ENCODE results near the gene PRDX6.

Gene PRDX6, protein sequence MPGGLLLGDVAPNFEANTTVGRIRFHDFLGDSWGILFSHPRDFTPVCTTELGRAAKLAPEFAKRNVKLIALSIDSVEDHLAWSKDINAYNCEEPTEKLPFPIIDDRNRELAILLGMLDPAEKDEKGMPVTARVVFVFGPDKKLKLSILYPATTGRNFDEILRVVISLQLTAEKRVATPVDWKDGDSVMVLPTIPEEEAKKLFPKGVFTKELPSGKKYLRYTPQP
- total RNA-seq: 48.6 to 61.2 (median 58.4) reads per million in 3 donors

DNA sequence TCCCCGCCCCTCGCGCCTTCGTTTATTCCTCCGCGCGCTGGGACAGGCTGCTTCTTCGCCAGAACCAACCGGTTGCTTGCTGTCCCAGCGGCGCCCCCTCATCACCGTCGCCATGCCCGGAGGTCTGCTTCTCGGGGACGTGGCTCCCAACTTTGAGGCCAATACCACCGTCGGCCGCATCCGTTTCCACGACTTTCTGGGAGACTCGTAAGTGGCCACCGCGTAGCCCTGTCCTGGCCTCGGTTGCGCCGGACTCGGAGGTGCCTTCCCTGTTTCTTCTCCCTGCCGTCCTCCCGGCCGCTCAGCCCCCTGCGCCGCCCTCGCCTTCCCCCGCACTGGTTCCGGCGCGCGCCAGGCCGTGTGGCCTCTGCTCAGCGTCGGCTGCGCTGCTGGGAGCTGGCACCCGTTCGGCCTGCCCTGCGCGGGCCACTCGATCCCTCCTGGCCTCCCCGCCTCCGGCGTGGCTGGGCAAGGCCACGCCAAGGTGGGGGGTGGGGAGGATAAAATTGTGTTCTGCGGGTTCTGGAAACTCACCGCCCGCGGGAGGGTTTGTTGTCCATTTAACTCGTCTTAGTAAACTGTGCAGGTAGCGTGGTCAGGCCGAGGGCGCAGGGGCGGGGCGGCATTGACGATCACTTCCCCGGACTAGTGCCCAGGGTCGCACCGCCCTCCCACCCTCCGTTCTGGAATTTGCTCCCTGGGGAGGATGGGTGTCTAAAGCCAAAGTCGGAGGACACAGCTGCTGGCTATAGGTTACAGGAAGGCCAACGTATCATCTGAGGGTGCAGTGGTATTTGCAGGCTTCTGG is at the start of gene PRDX6:
Gene PRDX6, plus strand, starts transcription at position 50 of the 808 bp plus-strand sequence. Its CDS starts 63 bp downstream, at position 113.
- H3K27me3 ChIP-seq (replicated peaks; ENCODE audit: control insufficient read depth, insufficient read depth, low read length, poor library complexity, severe bottlenecking): no peaks in the 10 kb centered on the region
- peak; percentile 77 to 79 (median 78) for DNase-seq
- H3K9me3 ChIP-seq (ENCODE audit: control insufficient read depth, low read length): no peaks in the 10 kb centered on the region
- H3K4me3 ChIP-seq (ENCODE audit: insufficient read depth, low read depth, low read length, poor library complexity, severe bottlenecking): peak within 1 kb of the TSS; percentile 86
- H3K36me3 ChIP-seq (ENCODE audit: control insufficient read depth, insufficient read depth, low read length): peaks cover 16% of the 10 kb centered on the region
- peak within 1 kb of the TSS; percentile 88 for H3K27ac ChIP-seq (ENCODE audit: insufficient read depth, low read length, poor library complexity, severe bottlenecking)
- peaks cover 25% of the 10 kb centered on the region for H3K4me1 ChIP-seq (ENCODE audit: control insufficient read depth, insufficient read depth, low read length, poor library complexity, severe bottlenecking)

DNA sequence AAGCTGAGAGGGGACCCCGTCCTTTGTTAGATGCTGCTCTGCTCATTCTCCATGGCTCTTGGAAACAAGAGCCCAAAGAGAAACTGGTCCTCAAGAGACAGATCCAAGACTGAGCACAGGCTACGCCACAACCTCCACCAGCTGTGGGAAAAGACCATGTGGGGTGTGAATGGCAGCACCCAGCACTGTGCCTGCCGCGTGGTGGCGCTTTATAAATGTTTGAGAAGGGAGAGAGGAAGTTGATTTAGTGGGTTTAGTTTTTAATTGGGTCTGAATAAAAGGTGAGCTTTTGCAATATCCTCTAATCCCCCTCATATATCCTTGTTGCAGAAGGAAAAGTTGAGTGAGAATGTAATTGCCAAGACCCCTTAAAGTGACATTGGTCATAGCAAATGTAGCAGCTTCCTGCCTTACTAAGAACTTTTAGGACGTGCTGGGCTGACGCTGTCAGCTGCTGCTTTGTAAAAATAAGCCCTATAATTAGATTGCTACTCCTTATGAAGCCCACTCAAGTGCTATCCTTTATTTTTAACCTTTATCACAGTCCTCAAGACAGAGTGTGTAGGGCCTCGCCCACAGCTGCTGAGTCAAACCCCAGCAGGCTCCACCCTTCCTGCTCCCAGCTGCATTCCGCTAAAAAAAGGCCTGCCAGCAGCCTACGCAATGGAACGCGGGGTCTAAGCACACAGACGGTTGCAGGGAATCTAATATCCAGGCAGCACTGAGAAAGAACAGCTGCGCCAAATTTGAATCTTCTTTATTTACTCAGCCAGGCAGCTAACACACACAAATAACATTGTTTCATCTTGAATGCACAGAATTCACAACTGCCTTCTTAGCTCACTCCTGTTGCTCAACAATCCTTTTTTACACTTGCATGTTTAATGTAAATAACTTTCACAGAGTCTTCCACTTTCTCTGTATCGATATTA is 47.4 kb upstream of the PRDX6 start:
- Histone ChIP-seq H3K27me3 (replicated peaks; ENCODE audit: control insufficient read depth, insufficient read depth, low read length, poor library complexity, severe bottlenecking) (no peaks in the 10 kb centered on the region), H3K4me3 (ENCODE audit: insufficient read depth, low read depth, low read length, poor library complexity, severe bottlenecking) (no peak overlapping the region), H3K9me3 (ENCODE audit: control insufficient read depth, low read length) (no peaks in the 10 kb centered on the region), H3K27ac (ENCODE audit: insufficient read depth, low read length, poor library complexity, severe bottlenecking) (peak overlapping the region; percentile 16), H3K36me3 (ENCODE audit: control insufficient read depth, insufficient read depth, low read length) (no peaks in the 10 kb centered on the region), H3K4me1 (ENCODE audit: control insufficient read depth, insufficient read depth, low read length, poor library complexity, severe bottlenecking) (peaks cover 10% of the 10 kb centered on the region)
- DNase-seq: peak; percentile 23 to 36 (median 25)

DNA sequence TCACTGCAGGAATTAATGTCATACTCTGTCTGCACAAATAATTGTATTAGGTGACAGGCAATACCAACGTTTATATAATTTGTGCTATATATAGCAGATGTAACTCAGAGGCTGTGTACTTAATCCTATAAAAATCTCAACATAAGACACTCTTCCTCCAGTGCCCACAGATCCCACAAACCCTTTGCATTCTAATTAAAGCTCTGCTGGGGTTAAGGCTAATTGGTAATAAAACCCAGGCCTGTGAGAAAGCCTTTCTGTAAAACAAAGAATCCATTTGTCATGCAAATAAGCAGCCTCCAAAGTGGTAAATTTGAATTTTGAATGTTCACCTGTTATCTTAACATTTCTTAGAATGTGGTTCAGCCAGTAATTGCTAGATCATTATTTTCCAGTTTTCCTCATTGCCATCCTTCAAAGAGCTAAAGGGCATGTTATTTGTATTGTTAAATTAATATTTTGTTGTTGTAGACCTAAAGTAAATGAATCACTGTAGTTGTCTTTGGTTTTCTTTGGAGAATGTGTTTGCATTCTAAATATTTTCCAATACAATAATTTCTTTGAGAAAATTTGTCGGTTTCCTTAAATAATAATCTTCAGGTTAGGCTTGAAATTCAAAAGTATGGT is 46.3 kb upstream of the PRDX6 start:
- H3K36me3 ChIP-seq (ENCODE audit: control insufficient read depth, insufficient read depth, low read length): no peaks in the 10 kb centered on the region
- H3K4me3 ChIP-seq (ENCODE audit: insufficient read depth, low read depth, low read length, poor library complexity, severe bottlenecking): no peak overlapping the region
- no peak for DNase-seq
- H3K9me3 ChIP-seq (ENCODE audit: control insufficient read depth, low read length): no peaks in the 10 kb centered on the region
- H3K27me3 ChIP-seq (replicated peaks; ENCODE audit: control insufficient read depth, insufficient read depth, low read length, poor library complexity, severe bottlenecking): no peaks in the 10 kb centered on the region
- peaks cover 10% of the 10 kb centered on the region for H3K4me1 ChIP-seq (ENCODE audit: control insufficient read depth, insufficient read depth, low read length, poor library complexity, severe bottlenecking)
- no peak overlapping the region for H3K27ac ChIP-seq (ENCODE audit: insufficient read depth, low read length, poor library complexity, severe bottlenecking)

DNA sequence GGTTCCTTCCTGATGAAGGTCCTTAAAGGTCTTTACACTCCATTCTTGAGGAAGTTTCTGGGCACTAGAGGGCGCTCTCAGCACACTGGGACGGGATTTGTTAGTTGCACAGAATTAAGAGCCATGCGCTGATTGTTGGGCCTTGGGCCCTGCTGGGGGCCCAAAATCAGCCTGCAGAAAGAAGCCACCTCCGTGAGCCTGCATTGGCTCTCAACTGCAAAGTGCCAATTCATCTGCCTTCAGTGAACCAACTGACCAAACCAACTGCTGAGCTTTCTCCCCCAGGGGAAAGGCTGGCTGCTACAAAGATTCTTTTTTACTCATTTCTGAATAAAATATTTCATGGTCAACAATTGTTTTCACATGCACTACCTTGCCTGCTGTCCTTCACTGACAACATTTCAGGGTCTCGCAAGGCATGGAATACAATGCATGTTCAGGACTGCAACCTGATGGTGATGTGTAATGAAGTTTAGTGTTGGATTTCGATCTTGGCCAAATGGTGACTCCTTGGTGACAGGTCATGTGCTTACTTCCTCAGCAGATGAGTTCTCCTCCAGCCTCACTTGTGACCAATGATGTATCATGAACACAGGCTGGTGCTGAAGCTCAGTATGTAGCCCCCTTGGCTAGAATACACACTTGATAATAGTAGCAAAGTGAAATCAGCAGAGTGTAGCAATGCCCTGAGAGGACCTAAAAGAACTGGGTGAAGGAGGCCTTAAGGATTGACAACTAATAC is 45.7 kb upstream of the PRDX6 start:
- Histone ChIP-seq H3K27me3 (replicated peaks; ENCODE audit: control insufficient read depth, insufficient read depth, low read length, poor library complexity, severe bottlenecking) (no peaks in the 10 kb centered on the region), H3K36me3 (ENCODE audit: control insufficient read depth, insufficient read depth, low read length) (no peaks in the 10 kb centered on the region), H3K4me1 (ENCODE audit: control insufficient read depth, insufficient read depth, low read length, poor library complexity, severe bottlenecking) (peaks cover 10% of the 10 kb centered on the region), H3K9me3 (ENCODE audit: control insufficient read depth, low read length) (no peaks in the 10 kb centered on the region), H3K27ac (ENCODE audit: insufficient read depth, low read length, poor library complexity, severe bottlenecking) (no peak overlapping the region), H3K4me3 (ENCODE audit: insufficient read depth, low read depth, low read length, poor library complexity, severe bottlenecking) (no peak overlapping the region)
- peak; percentile 65 to 72 (median 68) for DNase-seq

DNA sequence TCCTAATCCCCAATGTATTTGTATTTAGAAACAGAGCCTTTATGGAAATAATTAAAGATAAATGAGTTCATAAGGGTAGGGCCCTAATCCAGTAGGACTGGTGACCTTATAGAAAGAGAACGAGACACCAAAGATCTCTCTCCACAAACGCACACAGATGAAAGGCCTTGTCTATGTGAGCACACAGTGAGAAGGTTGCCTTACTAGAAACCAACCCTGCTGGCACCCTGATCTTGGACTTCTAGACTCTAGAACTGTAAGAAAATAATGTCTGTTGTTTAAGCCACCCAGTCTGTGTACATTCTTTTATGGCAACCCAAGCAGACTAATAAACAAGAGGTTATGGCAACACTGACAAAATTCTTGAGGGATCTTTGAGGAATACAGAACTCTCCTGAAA is 44.8 kb upstream of the PRDX6 start:
- peaks cover 10% of the 10 kb centered on the region for H3K4me1 ChIP-seq (ENCODE audit: control insufficient read depth, insufficient read depth, low read length, poor library complexity, severe bottlenecking)
- H3K9me3 ChIP-seq (ENCODE audit: control insufficient read depth, low read length): no peaks in the 10 kb centered on the region
- no peaks in the 10 kb centered on the region for H3K36me3 ChIP-seq (ENCODE audit: control insufficient read depth, insufficient read depth, low read length)

DNA sequence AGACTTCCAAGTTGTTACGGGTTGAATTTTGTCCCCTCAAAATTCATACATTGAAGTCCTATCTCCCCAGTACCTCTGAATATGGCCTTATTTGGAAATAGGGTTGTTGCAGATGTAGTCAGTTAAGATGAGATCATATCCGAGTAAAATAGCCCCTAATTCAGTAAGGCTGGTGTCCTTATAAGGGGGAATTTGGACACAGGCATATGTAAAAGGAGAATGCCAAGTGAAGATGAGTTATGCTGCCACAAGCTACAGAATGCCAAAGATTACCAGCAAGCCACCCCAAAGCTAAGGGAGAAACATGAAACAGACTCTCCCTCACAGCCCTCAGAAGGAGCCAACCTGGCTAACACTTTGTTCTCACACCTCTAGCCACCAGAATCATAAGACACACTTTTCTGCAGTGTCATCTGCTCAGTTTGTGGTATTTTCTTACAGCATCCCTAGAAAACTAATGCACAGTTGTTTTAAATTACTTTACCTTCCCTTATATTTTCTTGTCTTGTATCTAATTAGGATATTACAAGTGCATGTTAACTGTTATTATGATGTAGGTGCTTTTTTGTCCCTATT is 43.3 kb upstream of the PRDX6 start:
- Histone ChIP-seq H3K9me3 (ENCODE audit: control insufficient read depth, low read length) (no peaks in the 10 kb centered on the region), H3K4me1 (ENCODE audit: control insufficient read depth, insufficient read depth, low read length, poor library complexity, severe bottlenecking) (peaks cover 10% of the 10 kb centered on the region), H3K27ac (ENCODE audit: insufficient read depth, low read length, poor library complexity, severe bottlenecking) (no peak overlapping the region), H3K4me3 (ENCODE audit: insufficient read depth, low read depth, low read length, poor library complexity, severe bottlenecking) (no peak overlapping the region), H3K36me3 (ENCODE audit: control insufficient read depth, insufficient read depth, low read length) (no peaks in the 10 kb centered on the region), H3K27me3 (replicated peaks; ENCODE audit: control insufficient read depth, insufficient read depth, low read length, poor library complexity, severe bottlenecking) (no peaks in the 10 kb centered on the region)
- DNase-seq: no peak

More for the DNA sequence above, 44.8 kb upstream of the PRDX6 start:
- Histone ChIP-seq H3K4me3 (ENCODE audit: insufficient read depth, low read depth, low read length, poor library complexity, severe bottlenecking) (no peak overlapping the region), H3K27me3 (replicated peaks; ENCODE audit: control insufficient read depth, insufficient read depth, low read length, poor library complexity, severe bottlenecking) (no peaks in the 10 kb centered on the region), H3K27ac (ENCODE audit: insufficient read depth, low read length, poor library complexity, severe bottlenecking) (no peak overlapping the region)
- DNase-seq: no peak

DNA sequence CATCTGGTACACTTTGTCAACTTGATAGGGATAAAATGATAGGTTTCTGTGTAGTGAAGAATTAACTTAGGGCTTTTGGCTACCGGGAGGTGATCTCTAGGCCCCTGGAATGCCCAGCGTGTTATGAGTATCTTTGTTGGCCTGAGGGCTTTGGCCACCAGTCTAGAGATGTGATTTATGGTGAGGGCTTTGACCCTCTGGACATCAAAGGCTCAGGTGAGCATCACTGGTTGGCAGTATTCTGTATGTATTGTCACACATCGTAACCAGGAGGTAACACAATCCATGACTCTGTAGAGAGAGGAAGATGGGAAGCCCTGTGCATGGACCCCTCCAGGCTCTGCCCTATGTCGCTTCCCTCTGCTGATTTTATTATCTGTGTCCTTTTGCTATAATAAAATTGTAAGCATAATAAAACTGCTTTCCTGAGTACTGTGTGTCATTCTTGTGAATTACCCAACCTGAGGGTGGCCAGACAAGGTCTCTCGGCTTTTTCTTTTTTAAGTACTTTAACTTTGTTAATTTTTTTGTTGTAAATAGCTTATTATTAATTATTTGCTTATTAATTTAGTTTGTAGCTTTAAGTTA is 40.2 kb upstream of the PRDX6 start:
- Histone ChIP-seq H3K9me3 (ENCODE audit: control insufficient read depth, low read length) (no peaks in the 10 kb centered on the region), H3K36me3 (ENCODE audit: control insufficient read depth, insufficient read depth, low read length) (peaks cover 9% of the 10 kb centered on the region)

DNA sequence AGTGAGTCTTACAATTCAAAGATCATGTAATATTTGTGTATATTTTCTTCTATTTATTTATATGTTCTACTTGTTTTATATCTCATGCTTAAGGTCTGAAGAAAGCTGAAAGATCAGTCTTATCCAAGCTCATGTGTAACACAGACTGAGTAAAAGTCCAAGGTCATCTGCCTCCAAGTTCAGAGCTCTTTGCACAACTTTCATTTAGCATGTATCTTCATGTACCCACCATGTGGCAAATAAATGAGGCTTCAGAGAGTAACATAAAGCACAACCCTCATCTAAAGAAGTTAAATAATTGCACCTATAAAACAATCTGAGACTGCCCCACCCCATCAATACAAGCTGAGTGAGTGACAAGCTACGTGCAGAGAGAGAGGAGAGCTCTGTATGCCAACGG is 38.5 kb upstream of the PRDX6 start:
- H3K27me3 ChIP-seq (replicated peaks; ENCODE audit: control insufficient read depth, insufficient read depth, low read length, poor library complexity, severe bottlenecking): no peaks in the 10 kb centered on the region
- no peak for DNase-seq
- no peaks in the 10 kb centered on the region for H3K9me3 ChIP-seq (ENCODE audit: control insufficient read depth, low read length)
- peaks cover 11% of the 10 kb centered on the region for H3K36me3 ChIP-seq (ENCODE audit: control insufficient read depth, insufficient read depth, low read length)
- no peak overlapping the region for H3K27ac ChIP-seq (ENCODE audit: insufficient read depth, low read length, poor library complexity, severe bottlenecking)
- no peaks in the 10 kb centered on the region for H3K4me1 ChIP-seq (ENCODE audit: control insufficient read depth, insufficient read depth, low read length, poor library complexity, severe bottlenecking)
- H3K4me3 ChIP-seq (ENCODE audit: insufficient read depth, low read depth, low read length, poor library complexity, severe bottlenecking): no peak overlapping the region

More for the DNA sequence above, 40.2 kb upstream of the PRDX6 start:
- Histone ChIP-seq H3K27me3 (replicated peaks; ENCODE audit: control insufficient read depth, insufficient read depth, low read length, poor library complexity, severe bottlenecking) (no peaks in the 10 kb centered on the region), H3K27ac (ENCODE audit: insufficient read depth, low read length, poor library complexity, severe bottlenecking) (no peak overlapping the region), H3K4me3 (ENCODE audit: insufficient read depth, low read depth, low read length, poor library complexity, severe bottlenecking) (no peak overlapping the region), H3K4me1 (ENCODE audit: control insufficient read depth, insufficient read depth, low read length, poor library complexity, severe bottlenecking) (no peaks in the 10 kb centered on the region)
- no peak for DNase-seq
